Measurements from ENCODE around the gene CD300LG.

Gene CD300LG

DNA sequence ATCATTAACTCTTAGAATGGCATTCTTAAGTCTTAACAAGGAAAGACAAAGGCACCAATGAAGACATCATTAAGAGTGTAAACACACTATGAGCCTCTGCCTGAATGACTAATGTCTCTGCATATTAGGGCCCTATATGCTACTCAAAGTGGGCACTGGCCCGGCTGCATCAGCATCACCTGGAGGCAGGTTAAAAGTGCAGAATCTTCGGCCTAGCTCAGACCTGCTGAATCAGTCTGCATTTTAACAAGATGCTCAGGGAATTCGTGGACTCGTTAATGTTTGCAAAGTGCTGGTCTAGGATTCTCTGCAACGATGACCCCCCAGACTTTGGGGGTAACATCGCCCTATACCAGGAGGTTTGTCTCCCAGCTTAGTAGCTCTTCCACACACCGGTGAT is 20.8 kb upstream of the CD300LG start:
- no peak for TF ChIP-seq POLR2AphosphoS5 (IDR thresholded peaks at IDR 0.05; ENCODE audit: low read depth, low read length)
- TF ChIP-seq FOXP2 (optimal IDR thresholded peaks at IDR 0.05; ENCODE audit: borderline replicate concordance, extremely low read depth, extremely low read length, insufficient read depth): no peak

DNA sequence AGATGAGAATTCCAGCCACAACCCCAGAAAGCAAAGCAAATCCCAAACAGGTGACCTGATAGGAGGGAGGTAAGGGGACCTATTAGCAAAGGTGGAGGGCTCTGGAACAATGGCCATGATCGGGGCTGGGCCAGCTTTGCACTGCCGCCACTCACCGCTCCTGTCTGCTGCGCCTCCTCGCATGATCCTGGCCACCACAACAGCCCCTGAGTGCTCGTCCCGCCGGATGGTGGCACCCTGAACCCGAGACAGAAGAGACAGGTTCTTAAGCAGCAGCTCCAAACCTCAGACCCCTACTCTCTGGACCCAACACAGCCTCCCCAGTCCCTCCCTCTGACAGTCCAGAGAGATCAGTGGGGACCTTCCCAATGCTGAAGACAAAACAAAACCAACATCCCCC is 19.4 kb upstream of the CD300LG start:
- TF ChIP-seq, protein P1, sequence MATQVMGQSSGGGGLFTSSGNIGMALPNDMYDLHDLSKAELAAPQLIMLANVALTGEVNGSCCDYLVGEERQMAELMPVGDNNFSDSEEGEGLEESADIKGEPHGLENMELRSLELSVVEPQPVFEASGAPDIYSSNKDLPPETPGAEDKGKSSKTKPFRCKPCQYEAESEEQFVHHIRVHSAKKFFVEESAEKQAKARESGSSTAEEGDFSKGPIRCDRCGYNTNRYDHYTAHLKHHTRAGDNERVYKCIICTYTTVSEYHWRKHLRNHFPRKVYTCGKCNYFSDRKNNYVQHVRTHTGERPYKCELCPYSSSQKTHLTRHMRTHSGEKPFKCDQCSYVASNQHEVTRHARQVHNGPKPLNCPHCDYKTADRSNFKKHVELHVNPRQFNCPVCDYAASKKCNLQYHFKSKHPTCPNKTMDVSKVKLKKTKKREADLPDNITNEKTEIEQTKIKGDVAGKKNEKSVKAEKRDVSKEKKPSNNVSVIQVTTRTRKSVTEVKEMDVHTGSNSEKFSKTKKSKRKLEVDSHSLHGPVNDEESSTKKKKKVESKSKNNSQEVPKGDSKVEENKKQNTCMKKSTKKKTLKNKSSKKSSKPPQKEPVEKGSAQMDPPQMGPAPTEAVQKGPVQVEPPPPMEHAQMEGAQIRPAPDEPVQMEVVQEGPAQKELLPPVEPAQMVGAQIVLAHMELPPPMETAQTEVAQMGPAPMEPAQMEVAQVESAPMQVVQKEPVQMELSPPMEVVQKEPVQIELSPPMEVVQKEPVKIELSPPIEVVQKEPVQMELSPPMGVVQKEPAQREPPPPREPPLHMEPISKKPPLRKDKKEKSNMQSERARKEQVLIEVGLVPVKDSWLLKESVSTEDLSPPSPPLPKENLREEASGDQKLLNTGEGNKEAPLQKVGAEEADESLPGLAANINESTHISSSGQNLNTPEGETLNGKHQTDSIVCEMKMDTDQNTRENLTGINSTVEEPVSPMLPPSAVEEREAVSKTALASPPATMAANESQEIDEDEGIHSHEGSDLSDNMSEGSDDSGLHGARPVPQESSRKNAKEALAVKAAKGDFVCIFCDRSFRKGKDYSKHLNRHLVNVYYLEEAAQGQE (IDR thresholded peaks at IDR 0.05; ENCODE audit: insufficient read depth in 1 of 2, low read depth in 2 of 2, low read length in 2 of 2): no peak
- TF ChIP-seq TAF1 (IDR thresholded peaks at IDR 0.05; ENCODE audit: borderline replicate concordance, insufficient read depth, low read length) (no peak), FOXP2 (optimal IDR thresholded peaks at IDR 0.05; ENCODE audit: borderline replicate concordance, extremely low read depth, extremely low read length, insufficient read depth) (no peak), POLR2AphosphoS5 (IDR thresholded peaks at IDR 0.05; ENCODE audit: low read depth, low read length) (no peak), SIN3A (IDR thresholded peaks at IDR 0.05; ENCODE audit: borderline replicate concordance, insufficient read depth, low read length) (no peak)

DNA sequence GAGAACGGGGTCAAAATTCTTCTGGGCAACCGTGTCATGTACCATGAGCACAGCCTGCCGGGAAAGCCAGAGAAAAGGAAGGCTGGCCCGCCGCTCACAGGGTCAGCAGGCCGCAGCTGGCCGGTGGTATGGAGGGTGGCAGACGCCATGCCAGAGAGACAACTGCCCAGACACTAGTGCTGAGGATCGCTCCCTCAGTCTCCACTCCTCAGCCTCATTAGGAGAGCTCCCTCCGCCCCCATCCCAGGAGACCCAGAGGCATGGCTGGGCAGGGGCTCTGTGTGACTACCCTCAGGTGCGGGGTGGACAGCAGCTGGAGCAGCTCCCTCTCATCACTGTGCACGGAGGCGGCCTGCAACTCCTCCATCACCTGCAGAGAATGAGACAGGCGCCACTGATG is 17.2 kb upstream of the CD300LG start:
- no peak for TF ChIP-seq TAF1 (IDR thresholded peaks at IDR 0.05; ENCODE audit: borderline replicate concordance, insufficient read depth, low read length)
- TF ChIP-seq POLR2AphosphoS5 (IDR thresholded peaks at IDR 0.05; ENCODE audit: low read depth, low read length): no peak
- TF ChIP-seq, protein P1 (IDR thresholded peaks at IDR 0.05; ENCODE audit: insufficient read depth in 1 of 2, low read depth in 2 of 2, low read length in 2 of 2): no peak
- no peak for TF ChIP-seq FOXP2 (optimal IDR thresholded peaks at IDR 0.05; ENCODE audit: borderline replicate concordance, extremely low read depth, extremely low read length, insufficient read depth)
- no peak for TF ChIP-seq SIN3A (IDR thresholded peaks at IDR 0.05; ENCODE audit: borderline replicate concordance, insufficient read depth, low read length)

DNA sequence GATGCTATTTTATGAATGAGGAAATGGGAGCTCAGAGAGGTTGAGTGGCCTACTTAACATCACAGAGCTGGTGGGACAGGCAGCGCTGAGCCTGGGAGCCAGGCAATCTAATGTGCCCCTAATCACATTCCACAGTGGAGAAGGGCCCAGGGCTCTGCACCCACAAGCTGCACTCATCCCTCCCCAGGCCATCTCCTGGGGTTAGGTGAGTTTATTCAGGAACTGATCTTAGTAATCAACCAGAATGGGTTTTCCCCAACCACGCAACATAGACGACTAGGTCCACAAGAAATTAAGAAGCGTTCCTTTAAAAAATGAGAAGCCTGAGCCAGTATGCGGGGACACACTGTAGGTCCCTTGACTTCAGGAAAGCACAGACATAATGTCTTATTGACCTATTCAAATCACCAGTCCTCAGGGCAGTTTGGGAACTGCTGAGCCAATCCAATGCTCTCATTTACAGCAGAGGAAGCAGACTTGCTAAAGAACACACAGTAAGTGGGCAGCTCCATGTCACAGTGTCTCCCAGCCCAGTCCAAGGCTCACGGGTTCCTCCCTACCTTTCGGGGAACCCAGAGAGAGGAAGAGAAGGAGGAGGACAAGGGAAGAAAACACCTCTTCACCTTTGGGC is 16.4 kb upstream of the CD300LG start:
- no peak for TF ChIP-seq FOXP2 (optimal IDR thresholded peaks at IDR 0.05; ENCODE audit: borderline replicate concordance, extremely low read depth, extremely low read length, insufficient read depth)
- TF ChIP-seq, protein P1 (IDR thresholded peaks at IDR 0.05; ENCODE audit: insufficient read depth in 1 of 2, low read depth in 2 of 2, low read length in 2 of 2): no peak
- TF ChIP-seq SIN3A (IDR thresholded peaks at IDR 0.05; ENCODE audit: borderline replicate concordance, insufficient read depth, low read length): no peak
- no peak for TF ChIP-seq POLR2AphosphoS5 (IDR thresholded peaks at IDR 0.05; ENCODE audit: low read depth, low read length)
- no peak for TF ChIP-seq TAF1 (IDR thresholded peaks at IDR 0.05; ENCODE audit: borderline replicate concordance, insufficient read depth, low read length)

DNA sequence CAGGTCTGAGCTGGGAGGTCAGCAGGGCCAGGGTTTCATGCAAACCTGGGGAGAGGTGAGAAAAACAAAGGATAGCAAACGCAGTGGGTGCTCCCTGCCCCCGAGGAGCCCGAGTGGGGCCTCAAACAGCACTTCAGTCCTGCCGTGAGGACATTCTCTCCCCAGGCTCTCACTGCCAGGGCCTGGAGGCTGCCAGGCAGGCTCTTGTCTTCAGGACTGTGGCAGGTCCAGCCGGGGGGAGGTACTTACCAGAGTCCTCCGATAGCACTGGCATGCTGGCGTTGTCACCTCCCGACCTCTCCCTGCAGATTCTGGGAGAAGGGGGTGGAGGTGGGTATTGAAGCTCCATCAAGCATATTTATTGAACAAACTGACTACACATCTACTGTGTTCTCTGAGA is 15.3 kb upstream of the CD300LG start:
- TF ChIP-seq SIN3A (IDR thresholded peaks at IDR 0.05; ENCODE audit: borderline replicate concordance, insufficient read depth, low read length) (no peak), FOXP2 (optimal IDR thresholded peaks at IDR 0.05; ENCODE audit: borderline replicate concordance, extremely low read depth, extremely low read length, insufficient read depth) (no peak), POLR2AphosphoS5 (IDR thresholded peaks at IDR 0.05; ENCODE audit: low read depth, low read length) (no peak)

DNA sequence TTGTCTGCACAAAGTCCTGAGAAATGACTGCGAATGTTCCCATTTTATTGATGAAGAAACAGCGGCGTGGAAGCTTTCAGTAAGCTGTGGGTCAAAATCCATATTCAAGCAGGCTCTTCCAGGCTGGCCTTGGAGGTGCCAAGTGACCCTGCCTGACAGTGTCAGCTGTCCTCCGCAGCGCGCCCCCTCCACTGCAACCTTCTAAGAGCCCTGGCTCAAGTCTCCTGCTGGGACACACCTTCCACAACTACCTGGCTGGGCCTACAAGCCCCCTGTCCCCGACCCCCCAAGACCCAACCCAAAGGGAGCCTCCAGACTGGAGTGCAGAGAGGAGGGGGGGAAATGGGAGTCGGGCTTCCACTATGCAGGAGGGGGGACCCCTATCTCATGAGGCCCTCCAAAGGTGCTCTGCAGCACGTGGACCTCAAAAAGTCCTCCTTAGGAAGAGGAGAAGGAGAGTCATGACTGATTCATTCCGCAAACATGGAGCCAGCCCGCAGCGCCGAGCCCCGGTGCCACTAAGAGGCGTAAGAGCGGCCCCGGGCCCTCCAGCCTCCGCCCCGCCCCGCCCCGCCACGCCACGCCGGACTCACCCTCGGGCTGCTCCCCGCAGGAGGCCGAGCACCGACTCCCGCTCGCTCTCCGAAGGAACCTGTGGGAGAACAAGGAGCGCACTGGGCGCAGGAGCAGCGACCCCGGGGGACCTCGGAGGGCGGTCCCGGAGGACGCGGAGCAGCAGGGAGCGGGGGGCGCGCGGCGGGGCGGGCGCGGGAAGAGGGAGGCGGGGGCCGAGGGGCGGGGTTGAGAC is 14.6 kb upstream of the CD300LG start:
- TF ChIP-seq FOXP2 (optimal IDR thresholded peaks at IDR 0.05; ENCODE audit: borderline replicate concordance, extremely low read depth, extremely low read length, insufficient read depth) (no peak), POLR2AphosphoS5 (IDR thresholded peaks at IDR 0.05; ENCODE audit: low read depth, low read length) (no peak), TAF1 (IDR thresholded peaks at IDR 0.05; ENCODE audit: borderline replicate concordance, insufficient read depth, low read length) (no peak), SIN3A (IDR thresholded peaks at IDR 0.05; ENCODE audit: borderline replicate concordance, insufficient read depth, low read length) (no peak)
- TF ChIP-seq, protein P1 (IDR thresholded peaks at IDR 0.05; ENCODE audit: insufficient read depth in 1 of 2, low read depth in 2 of 2, low read length in 2 of 2): no peak

All from PFSK-1 (cell line).